Adrenal gland (tissue), 12 donors: ENCODE measurements around the gene PRX. TPM values are rescaled to one million over a fixed set of nuclear protein-coding genes. Genes with fewer than 3 reads are reported as not detected.

Experiments used
- DNase-seq, 7 donors: peaks; one replicate each; pipeline ENCODE4 v3.0.0-alpha.2; 2019 to 2020
- H3K27ac ChIP-seq, 5 donors: fragments of 200-600 bp; sonication (generic) in 4 of 5; 1 replicate in 3 of 5; 2 replicates in 2 of 5; pipeline versions ENCODE4 v1.5.1 to v1.8.0; 2016 to 2020; ENCODE audit warnings: mild to moderate bottlenecking in 1 of 5
- H3K27me3 ChIP-seq: fragments of 200-600 bp; 2 replicates; pipeline ENCODE4 v1.8.0; 2021
- H3K36me3 ChIP-seq, 2 donors: fragments of 200-600 bp; replicated peaks in 1 of 2; 1 replicate in 1 of 2; 2 replicates in 1 of 2; pipeline versions ENCODE4 v1.5.1 to v1.8.0; 2018 to 2022
- H3K4me1 ChIP-seq, 2 donors: fragments of 200-600 bp; replicated peaks in 1 of 2; 1 replicate in 1 of 2; 2 replicates in 1 of 2; pipeline versions ENCODE4 v1.5.1 to v1.8.0; 2018 to 2021
- H3K4me3 ChIP-seq, 4 donors: fragments of 200-600 bp; sonication (generic) in 3 of 4; one replicate each; pipeline ENCODE4 v1.5.1; 2016 to 2018
- H3K9me3 ChIP-seq, 3 donors: fragments of 200-600 bp; sonication (generic) in 1 of 3; replicated peaks in 1 of 3; 1 replicate in 2 of 3; 2 replicates in 1 of 3; pipeline versions ENCODE4 v1.5.1 to v1.8.0; 2016 to 2021
- CTCF ChIP-seq, 6 experiments: fragments of 450-650 bp in 4 of 6; fragments of 200-600 bp in 2 of 6; sonication (generic) in 1 of 6; IDR thresholded peaks; 1 replicate in 5 of 6; 2 replicates in 1 of 6; pipeline versions ENCODE4 v1.5.1 to v1.8.0; 2016 to 2021; ENCODE audit warnings: antibody characterized with exemption in 6 of 6, mild to moderate bottlenecking in 2 of 6, moderate library complexity in 1 of 6
- POLR2A ChIP-seq, 2 donors: fragments of 450-650 bp; IDR thresholded peaks; one replicate each; pipeline ENCODE4 v1.6.1; 2017; ENCODE audit warnings: antibody characterized with exemption in 2 of 2, mild to moderate bottlenecking in 2 of 2, moderate library complexity in 1 of 2
- WGBS, 4 donors: extraction: QIAGEN DNeasy Blood & Tissue Kit in 2 of 4; methylation state at CpG; one replicate each; pipeline versions ENCODE4 v1.1.5 to v1.1.7; 2013 to 2017; 5-methylcytosine and 5-hydroxymethylcytosine counted together
- intact Hi-C, 2 donors: fragments of 100-400 bp; cut with DNase I; formaldehyde crosslinking; loops; one replicate each; pipeline versions ENCODE4 v1.14.1 to v1.15.0; 2022 to 2023
- polyA plus RNA-seq, 3 donors: library from polyadenylated mRNA; stranded (reverse); fragments of 200-250 nt in 2 of 3; fragments of 350-450 nt in 1 of 3; fragmentation: Illumina TruSeq in 1 of 3; extraction: RNeasy Lipid Tissue Mini Kit (QIAGEN cat#74804) in 1 of 3; gene quantifications; one replicate each; pipeline ENCODE4 v1.2.3, GENCODE V29; 2013 to 2014
- total RNA-seq, 9 donors: library from RNA; depleted of rRNA in 4 of 9; stranded (reverse); fragments of >200 nt in 4 of 9; fragments of 120-200 nt in 1 of 9; fragmentation: NEBNext Ultra II Directional in 1 of 9; extraction: Animal tissue kit (Norgen Biotek cat#: 25700) in 1 of 9; gene quantifications; one replicate each; pipeline versions ENCODE4 v1.1.0 to v1.2.4, GENCODE V29; 2013 to 2023
- donor health status: healthy with polysubstance abuse.
- donor health status: Bipolar disorder and iron deficiency.
- donor health status: DM: yes; HTN: yes; CAD: no.
- donor health status: DM: no; HTN: no; CAD: no.
- donor health status: DM: no; HTN: no; CAD: no.
- donor health status: DM: yes; HTN: yes; CAD: no.

PRX gene
- total and polyA plus RNA-seq, 12 donors = 3.2 to 12.8 (median 7.7) TPM

DNA sequence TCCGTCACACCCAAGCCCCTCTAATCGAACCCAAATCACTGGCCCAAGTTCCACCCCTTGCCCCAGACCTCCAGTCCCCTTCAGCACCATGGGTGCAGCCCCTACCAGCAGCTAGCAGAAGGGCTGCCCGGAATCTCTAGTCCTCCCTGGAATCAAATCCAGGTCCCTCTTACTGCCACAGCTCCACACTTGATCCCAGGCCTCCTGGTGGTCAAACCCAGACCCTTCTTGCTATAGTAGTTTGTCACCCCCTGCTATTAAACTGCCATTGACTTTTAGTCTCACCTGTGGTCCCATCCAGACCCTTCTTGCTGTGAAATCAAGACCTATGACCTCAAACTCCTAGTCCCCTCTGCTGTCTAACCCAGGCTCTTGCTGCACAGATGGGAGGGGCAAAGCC lies 31.9 kb downstream of the PRX start:
- no peaks in the 10 kb centered on the region for H3K4me1 ChIP-seq
- H3K9me3 ChIP-seq = no peaks in the 10 kb centered on the region
- H3K36me3 ChIP-seq = peaks cover 0 to 22% of the 10 kb centered on the region in 2 donors
- TF ChIP-seq CTCF (IDR thresholded peaks at IDR 0.05) = no peak
- no peak for TF ChIP-seq POLR2A (IDR thresholded peaks at IDR 0.05)
- intact Hi-C loops = no loop called here
- no peaks in the 10 kb centered on the region for H3K27me3 ChIP-seq
- H3K4me3 ChIP-seq = no peak overlapping the region
- H3K27ac ChIP-seq = no peak overlapping the region
- 80 to 100% (median 82%) methylated on average over 1 to 3 of the region's 3 CpGs for WGBS, 4 donors
- DNase-seq = no peak

GRCh38 chr19:40380199-40381037 lies 32.8 kb downstream of the PRX start:
- TF ChIP-seq CTCF (IDR thresholded peaks at IDR 0.05) = no peak
- no peak for TF ChIP-seq POLR2A (IDR thresholded peaks at IDR 0.05)
- no peak for DNase-seq
- Histone ChIP-seq H3K9me3 (no peaks in the 10 kb centered on the region), H3K27me3 (no peaks in the 10 kb centered on the region), H3K4me3 (no peak overlapping the region), H3K27ac (no peak overlapping the region), H3K36me3 (peaks cover 0 to 31% of the 10 kb centered on the region in 2 donors), H3K4me1 (no peaks in the 10 kb centered on the region)
- 82 to 89% (median 87%) methylated on average over 21 to 37 of the region's 37 CpGs for WGBS, 4 donors
- intact Hi-C loops = no loop called here

DNA sequence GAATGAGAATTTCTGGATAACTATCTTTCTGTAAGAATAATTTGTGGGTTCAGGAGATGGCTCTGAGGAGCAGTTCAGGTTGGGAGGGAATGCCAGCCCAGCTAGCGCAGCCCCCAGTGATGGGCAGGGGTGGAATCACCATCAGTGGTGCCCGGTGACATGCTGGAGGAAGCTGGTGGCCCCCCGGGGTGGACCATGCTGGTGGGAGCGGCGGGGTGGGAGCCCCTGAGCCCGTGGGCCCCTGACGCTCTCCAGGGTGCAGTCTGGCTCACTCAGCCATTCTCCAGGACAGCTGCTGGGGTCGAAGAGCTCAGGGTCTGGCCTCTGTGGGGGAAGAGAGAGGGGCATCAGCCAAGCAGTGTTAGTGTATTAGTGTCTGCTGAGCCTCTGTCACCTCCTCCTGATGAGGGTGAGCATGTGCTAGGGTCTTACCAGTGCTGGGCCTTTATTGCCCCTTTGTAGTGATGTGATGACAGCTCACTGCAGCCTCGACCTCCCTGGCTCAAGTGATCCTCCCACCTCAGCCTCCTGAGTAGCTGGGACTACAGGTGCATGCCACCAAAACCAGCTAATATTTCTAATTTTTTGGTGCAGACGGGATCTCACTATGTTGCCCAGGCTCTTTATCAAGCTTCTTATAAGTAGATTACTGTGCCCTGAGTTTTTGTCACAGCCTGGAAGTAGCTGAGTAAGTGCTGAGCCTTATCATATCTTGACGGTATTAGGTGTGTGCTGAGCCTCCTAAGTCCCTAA lies 33.6 kb downstream of the PRX start:
- 83 to 90% (median 87%) methylated on average over 9 to 11 of the region's 11 CpGs for WGBS, 4 donors
- no peak for DNase-seq

More for the DNA sequence above, 33.6 kb downstream of the PRX start:
- no peaks in the 10 kb centered on the region for H3K9me3 ChIP-seq
- intact Hi-C loops = loop anchor here in 1 of 2 donors (10.0 kb wide), 1 partner anchor 75 kb away; no protein-coding TSS in a partner anchor
- H3K27me3 ChIP-seq = no peaks in the 10 kb centered on the region
- H3K27ac ChIP-seq = no peak overlapping the region
- TF ChIP-seq POLR2A (IDR thresholded peaks at IDR 0.05) = no peak
- no peak for TF ChIP-seq CTCF (IDR thresholded peaks at IDR 0.05)
- H3K36me3 ChIP-seq = peaks cover 0 to 36% of the 10 kb centered on the region in 2 donors
- H3K4me1 ChIP-seq = no peaks in the 10 kb centered on the region
- no peak overlapping the region for H3K4me3 ChIP-seq
